Lower leg skin (tissue), 4 donors: ENCODE measurements around the gene OAS3. TPM values are rescaled to one million over a fixed set of nuclear protein-coding genes. Genes with fewer than 3 reads are reported as not detected.
A peak's percentile ranks its signal among the peaks of the same experiment; 100 is the strongest.

ENCODE experiments used
- DNase-seq, 2 donors: peaks; one replicate each; pipeline ENCODE4 v3.0.0-alpha.2; 2019; ENCODE audit warnings: low spot score in 2 of 2
- H3K4me3 ChIP-seq: fragments of 200-600 bp; sonication (generic); 2 replicates; pipeline ENCODE4 v1.5.1; 2017; ENCODE audit warnings: mild to moderate bottlenecking, low read depth; ENCODE audit not compliant: poor library complexity, severe bottlenecking
- CTCF ChIP-seq, 3 donors: fragments of 450-650 bp; IDR thresholded peaks; one replicate each; pipeline ENCODE4 v1.5.1; 2016; ENCODE audit warnings: antibody characterized with exemption in 3 of 3, mild to moderate bottlenecking in 3 of 3, moderate library complexity in 2 of 3
- POLR2A ChIP-seq, 2 donors: fragments of 450-650 bp; IDR thresholded peaks; one replicate each; pipeline ENCODE4 v1.6.1; 2016 to 2017; ENCODE audit warnings: antibody characterized with exemption in 2 of 2, mild to moderate bottlenecking in 1 of 2, moderate library complexity in 1 of 2
- WGBS, 2 donors: methylation state at CpG; one replicate each; pipeline ENCODE4 v1.1.5; 2018; 5-methylcytosine and 5-hydroxymethylcytosine counted together
- intact Hi-C: fragments of 100-400 bp; cut with DNase I; formaldehyde crosslinking; loops from one replicate; pipeline ENCODE4 v1.15.0; 2023; ENCODE audit warnings: low total_unique reads
- total RNA-seq, 4 donors: library from RNA; depleted of rRNA; stranded (reverse); fragments of >200 nt; gene quantifications; one replicate each; pipeline ENCODE4 v1.1.0, GENCODE V29; 2016

The OAS3 gene
- total RNA-seq, 4 donors from 2014 or later: 9.4 to 18.9 (median 15.9) TPM

GRCh38 chr12:112964915-112965314, 26.6 kb downstream of the OAS3 start:
- no peak overlapping the region for H3K4me3 ChIP-seq
- peak in 1 of 2 donors; percentile 32 for DNase-seq
- WGBS, 2 donors: 86 to 97% methylated on average over 4 of the region's 4 CpGs
- TF ChIP-seq CTCF (IDR thresholded peaks at IDR 0.05) (no peak), POLR2A (IDR thresholded peaks at IDR 0.05) (no peak)
- intact Hi-C loops: no loop called here

- intact Hi-C loops: no loop called here
- no peak overlapping the region for H3K4me3 ChIP-seq
- WGBS, 2 donors: 91 to 94% methylated on average over 15 of the region's 15 CpGs
- peak in 1 of 2 donors; percentile 50 for DNase-seq
- TF ChIP-seq CTCF (IDR thresholded peaks at IDR 0.05) (no peak), POLR2A (IDR thresholded peaks at IDR 0.05) (no peak)
Observed at GRCh38 chr12:112965643-112966042, 27.4 kb downstream of the OAS3 start.

- TF ChIP-seq POLR2A (IDR thresholded peaks at IDR 0.05) (no peak), CTCF (IDR thresholded peaks at IDR 0.05) (no peak)
- WGBS, 2 donors: 91 to 93% methylated on average over 9 of the region's 9 CpGs
- intact Hi-C loops: no loop called here
- DNase-seq: peak in 1 of 2 donors; percentile 45
- H3K4me3 ChIP-seq: no peak overlapping the region
Observed at GRCh38 chr12:112967306-112967705, 29.0 kb downstream of the OAS3 start.

- H3K4me3 ChIP-seq: no peak overlapping the region
- no peak for DNase-seq
- intact Hi-C loops: no loop called here
- TF ChIP-seq POLR2A (IDR thresholded peaks at IDR 0.05): no peak
- TF ChIP-seq CTCF (IDR thresholded peaks at IDR 0.05): no peak
- WGBS, 2 donors: 95 to 100% methylated on average over 7 of the region's 7 CpGs
Observed at GRCh38 chr12:112967858-112968257, 29.6 kb downstream of the OAS3 start.

- TF ChIP-seq CTCF (IDR thresholded peaks at IDR 0.05): no peak
- TF ChIP-seq POLR2A (IDR thresholded peaks at IDR 0.05): no peak
- 93 to 96% methylated on average over 8 of the region's 8 CpGs for WGBS, 2 donors
Observed at GRCh38 chr12:112969547-112970306, 31.5 kb downstream of the OAS3 start.

GRCh38 chr12:112970391-112970790, 32.1 kb downstream of the OAS3 start:
- intact Hi-C loops: no loop called here
- DNase-seq: no peak
- WGBS, 2 donors: 89 to 95% methylated on average over 2 of the region's 2 CpGs
- TF ChIP-seq POLR2A (IDR thresholded peaks at IDR 0.05) (no peak), CTCF (IDR thresholded peaks at IDR 0.05) (no peak)
- H3K4me3 ChIP-seq: no peak overlapping the region

More at GRCh38 chr12:112969547-112970306, 31.5 kb downstream of the OAS3 start:
- DNase-seq: no peak
- H3K4me3 ChIP-seq: no peak overlapping the region
- intact Hi-C loops: no loop called here
